Measurements from ENCODE around the gene CHAF1A.

The CHAF1A gene

DNA sequence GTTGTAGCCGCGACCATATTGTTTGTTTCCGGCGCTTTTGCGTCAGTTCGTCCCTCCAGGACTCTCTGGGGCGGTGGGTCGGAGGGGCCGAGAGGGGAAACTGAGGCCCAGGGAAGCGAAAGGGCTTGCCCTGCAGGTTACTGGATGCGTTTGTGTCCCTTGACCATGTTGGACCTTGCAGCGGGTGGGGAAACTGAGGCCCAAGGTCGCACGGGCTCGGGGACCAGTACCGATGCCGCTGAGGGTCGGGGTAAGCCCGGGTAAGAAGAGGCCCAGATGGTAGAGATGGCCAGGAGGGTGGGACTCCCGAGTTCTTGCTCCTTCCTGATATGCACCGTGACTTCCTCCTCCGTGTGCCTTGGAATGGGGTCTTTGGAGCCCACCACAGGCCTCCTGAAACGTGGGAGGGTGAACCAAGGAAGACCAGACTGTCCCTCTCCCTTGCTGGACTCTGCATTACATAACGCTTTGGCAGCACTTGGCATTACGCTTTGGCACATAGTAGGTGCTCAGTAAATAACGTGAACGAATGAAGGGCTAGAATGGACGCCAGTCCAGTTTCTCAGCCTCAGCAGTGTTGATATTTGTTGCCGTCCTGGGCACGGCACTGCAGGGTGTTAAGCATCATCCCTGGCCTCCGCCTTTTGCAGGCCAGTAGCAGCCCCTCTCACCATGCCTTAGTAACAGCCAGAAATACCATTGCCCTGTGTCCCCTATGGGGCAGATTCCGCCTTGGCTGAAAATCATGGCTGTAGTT, 743 bp downstream of the CHAF1A start:
- no peak for DNase-seq (ENCODE audit: low read depth in 2 of 2, low spot score in 1 of 2)

DNA sequence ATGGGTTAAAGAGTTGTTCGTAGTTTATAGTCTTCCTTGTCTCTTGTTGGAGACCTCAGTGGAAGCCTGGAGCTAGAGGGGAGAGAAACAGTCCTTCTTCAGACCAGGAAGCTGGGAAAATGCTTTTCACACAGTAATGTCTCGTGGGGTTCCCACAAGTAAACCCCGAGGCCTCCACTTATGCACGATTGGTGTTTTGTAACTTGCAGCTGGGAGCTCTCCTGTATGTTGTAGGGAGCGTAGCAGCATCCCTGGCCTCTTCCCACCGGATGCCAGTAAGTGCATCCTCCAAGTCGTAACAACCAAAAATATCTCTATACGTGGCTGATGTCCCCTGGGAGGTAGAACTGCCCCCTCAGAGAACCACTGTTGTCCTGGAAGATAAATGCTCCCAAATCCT, 3.5 kb downstream of the CHAF1A start:
- no peak for DNase-seq (ENCODE audit: low read depth in 2 of 2, low spot score in 1 of 2)

DNA sequence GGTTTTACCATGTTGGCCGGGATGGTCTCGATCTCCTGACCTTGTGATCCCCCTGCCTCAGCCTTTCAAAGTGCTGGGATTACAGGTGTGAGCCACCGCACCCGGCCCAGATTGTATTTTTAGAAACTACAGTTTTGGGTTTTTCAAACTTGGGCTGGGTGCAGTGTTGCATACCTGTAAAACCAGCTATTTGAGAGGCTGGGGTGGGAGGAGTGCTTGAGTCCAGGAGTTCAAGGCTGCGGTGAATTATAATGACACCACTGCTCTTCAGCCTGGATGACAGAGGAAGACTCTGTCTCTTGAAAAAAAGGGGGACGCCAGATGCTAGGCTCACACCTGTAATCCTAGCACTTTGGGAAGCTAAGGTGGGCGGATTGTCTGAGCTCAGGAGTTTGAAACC, 4.2 kb downstream of the CHAF1A start:
- DNase-seq (ENCODE audit: low read depth in 2 of 2, low spot score in 1 of 2), result no peak

DNA sequence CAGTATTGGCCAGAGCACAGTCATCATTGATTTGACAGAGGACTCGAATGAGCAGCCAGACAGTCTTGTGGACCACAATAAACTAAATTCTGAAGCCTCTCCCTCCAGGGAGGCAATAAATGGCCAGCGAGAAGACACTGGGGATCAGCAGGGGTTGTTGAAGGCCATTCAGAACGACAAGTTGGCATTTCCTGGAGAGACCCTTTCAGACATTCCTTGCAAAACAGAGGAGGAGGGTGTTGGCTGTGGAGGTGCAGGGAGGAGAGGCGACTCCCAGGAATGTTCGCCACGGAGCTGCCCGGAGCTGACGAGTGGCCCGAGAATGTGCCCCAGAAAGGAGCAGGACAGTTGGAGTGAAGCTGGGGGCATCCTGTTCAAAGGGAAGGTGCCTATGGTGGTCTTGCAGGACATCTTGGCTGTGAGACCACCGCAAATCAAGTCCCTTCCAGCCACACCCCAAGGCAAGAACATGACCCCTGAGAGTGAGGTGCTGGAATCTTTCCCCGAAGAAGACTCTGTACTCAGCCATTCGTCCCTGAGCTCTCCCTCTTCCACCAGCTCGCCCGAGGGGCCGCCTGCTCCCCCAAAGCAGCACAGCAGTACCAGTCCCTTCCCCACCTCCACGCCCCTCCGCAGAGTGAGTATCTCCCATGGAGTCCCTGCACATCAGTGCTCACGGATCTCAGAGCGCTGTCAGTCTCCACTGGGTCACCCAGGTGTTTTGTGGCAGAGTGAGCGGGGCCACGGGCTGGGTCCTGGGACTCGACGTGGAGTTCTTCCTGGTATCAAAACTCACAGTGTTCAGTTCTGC, 6.9 kb downstream of the CHAF1A start:
- no peak for DNase-seq (ENCODE audit: low read depth in 2 of 2, low spot score in 1 of 2)

DNA sequence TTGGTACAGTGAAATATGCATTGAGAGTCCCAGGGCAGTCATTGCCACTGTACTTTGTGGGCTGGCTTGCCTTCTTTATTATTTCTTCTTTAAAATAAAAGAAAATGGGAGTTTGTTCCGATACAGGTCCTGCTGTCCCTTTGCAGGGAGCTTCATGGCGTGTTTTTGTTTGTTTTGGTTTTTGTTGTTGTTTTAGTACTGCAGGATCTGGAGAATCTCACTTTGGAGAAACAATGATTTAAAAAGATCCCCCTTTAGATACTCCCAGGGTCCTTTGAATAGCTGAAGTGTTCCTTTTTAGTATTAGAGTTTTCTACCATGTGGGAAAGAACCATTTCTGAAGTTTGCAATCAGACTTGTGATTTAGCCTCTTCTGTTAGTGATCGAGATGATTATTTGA, 11.1 kb downstream of the CHAF1A start:
- DNase-seq (ENCODE audit: low read depth in 2 of 2, low spot score in 1 of 2), result no peak

DNA sequence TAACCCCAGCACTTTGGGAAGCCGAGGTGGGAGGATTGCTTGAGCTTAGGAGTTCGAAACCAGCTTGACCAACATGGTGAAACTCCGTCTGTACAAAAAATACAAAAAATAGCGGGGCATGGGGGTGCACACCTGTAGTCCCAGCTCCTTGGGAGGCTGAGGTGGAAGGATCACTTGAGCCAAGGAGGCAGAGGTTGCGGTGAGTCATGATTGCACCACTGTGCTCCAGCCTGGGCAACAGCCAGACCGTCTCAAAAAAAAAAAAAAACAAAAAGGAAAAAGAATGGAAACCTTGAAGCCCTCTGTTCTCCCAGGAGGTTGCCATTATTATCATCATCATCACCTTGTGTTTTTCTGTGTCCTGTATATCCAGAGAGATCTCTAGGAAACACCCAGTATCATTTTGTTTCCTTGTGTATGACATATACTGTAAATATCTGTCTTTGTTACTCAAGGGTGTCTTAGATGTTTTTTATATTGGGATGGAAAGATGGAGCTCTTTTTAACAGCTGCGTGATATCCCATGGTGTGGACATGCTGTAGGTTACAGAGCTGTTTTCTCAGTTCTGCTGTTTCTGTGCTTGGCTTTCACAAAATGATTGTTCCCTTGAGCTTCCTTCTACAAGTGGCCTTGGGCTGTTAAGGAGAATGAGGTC, 11.8 kb downstream of the CHAF1A start:
- DNase-seq (ENCODE audit: low read depth in 2 of 2, low spot score in 1 of 2), result no peak

DNA sequence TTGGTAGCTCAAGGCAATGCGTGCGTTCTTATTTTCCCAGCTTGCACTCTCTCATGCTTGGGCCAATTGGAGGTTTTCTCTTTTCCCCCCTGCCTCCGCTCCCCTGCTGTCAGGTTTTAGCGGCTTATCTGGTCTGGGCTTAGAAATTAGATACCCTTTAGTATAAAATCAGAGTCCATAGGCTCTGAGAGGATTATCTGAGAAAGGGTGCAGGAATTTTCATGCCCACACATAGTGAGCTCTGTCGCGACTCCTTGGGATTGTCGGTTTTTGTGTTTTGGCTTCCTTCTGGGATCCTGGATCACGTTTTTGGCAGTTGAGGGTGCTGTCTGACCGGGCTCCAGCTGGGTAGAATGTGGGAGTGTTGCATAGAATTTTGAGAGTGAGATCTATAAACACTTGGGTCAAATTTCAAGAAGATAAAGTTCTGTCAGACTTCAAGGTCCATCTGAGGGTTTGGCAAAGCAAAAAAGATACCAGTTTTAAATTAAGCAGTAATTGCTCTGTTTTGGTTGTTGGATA, 12.4 kb downstream of the CHAF1A start:
- DNase-seq (ENCODE audit: low read depth in 2 of 2, low spot score in 1 of 2), result no peak

DNA sequence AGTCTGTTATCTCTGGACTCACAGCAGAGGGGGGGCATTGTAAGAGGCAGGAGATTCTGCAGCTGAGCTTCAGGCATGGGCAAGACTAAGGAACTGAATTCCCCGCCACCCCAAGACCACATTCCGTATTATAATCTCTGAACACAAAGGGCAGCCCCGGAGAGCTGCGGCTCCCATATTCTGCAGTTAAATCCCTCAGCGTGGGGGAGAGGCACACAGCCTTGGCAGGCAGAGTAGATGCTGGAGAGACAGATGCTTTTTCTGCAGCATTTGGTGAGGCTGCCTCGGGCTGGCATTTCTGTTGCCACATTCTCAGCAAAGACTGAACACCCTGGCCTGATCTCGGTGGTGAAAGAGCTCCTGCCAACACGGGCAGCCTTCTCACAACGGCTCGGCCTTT, 12.9 kb downstream of the CHAF1A start:
- DNase-seq (ENCODE audit: low read depth in 2 of 2, low spot score in 1 of 2), result no peak

DNA sequence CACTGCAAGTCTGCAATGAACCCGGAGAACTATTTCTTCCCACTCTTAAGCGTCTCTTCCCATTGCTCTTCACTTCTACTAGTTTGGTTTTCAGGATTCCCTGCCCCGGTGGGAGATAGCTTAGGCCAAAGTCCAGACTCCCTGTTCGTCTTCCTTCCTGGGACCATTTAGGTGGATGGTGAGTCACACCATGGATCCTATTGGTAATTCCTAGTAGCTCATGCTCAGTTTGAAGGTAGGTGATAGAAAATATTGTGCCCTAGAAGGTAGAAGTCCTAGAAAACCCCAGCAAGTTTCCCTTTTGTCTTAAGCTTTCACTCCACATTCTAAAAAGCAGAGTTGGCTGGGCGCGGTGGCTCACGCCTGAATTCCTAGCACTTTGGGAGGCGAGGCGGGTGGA, 13.8 kb downstream of the CHAF1A start:
- DNase-seq (ENCODE audit: low read depth in 2 of 2, low spot score in 1 of 2), result no peak

DNA sequence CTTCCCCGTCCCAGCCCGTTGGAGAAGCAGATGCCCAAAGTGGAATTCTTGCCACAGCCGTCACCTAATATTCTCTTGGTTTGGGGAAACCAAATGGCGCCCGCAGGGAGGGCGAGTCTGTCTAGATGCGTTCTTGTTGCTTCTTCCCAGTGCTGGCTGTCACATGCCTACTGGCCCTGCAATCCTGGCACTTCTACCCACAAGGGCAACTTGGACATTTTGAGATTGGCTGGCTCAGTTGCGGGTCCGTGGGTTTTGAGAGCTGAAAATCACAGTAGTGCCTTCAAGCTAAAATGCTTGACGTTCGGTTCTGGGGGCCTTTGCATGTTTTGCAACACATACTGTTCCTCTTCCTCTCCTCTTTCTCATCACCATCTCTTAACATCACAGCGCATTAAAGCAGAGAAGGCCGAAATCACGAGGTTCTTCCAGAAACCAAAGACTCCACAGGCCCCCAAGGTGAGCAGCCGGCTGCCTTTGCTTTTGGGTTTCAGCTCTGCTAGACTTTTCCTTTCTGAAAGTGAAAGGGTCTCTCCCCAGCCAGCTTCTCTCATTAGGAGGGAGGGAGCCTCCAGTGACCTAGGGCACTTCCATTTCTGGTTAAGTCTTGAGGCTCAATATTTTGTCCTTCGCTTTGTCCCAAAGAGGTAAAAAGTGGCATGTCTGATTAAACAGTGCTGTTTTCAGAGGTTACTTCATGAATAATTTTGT, 21.1 kb downstream of the CHAF1A start:
- no peak for DNase-seq (ENCODE audit: low read depth in 2 of 2, low spot score in 1 of 2)

DNA sequence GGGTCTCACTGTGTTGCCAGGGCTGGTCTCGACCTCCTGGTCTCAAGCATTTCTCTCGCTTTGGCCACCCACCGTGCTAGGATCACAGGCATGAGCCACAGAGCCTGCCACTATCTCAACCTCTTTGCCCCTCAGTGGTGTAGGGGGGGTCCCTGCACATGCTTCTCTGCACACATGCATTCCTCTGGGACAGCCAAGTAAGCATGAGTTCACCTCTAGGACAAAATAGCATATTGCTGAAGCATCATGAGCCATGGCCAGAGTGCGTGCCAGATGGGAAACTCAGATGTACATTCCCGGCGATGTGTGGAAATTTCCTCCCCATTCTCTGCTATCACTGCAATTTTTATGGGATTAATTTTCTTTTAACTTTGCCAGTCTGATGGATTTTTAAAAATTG, 23.1 kb downstream of the CHAF1A start:
- DNase-seq (ENCODE audit: low read depth in 2 of 2, low spot score in 1 of 2), result no peak

DNA sequence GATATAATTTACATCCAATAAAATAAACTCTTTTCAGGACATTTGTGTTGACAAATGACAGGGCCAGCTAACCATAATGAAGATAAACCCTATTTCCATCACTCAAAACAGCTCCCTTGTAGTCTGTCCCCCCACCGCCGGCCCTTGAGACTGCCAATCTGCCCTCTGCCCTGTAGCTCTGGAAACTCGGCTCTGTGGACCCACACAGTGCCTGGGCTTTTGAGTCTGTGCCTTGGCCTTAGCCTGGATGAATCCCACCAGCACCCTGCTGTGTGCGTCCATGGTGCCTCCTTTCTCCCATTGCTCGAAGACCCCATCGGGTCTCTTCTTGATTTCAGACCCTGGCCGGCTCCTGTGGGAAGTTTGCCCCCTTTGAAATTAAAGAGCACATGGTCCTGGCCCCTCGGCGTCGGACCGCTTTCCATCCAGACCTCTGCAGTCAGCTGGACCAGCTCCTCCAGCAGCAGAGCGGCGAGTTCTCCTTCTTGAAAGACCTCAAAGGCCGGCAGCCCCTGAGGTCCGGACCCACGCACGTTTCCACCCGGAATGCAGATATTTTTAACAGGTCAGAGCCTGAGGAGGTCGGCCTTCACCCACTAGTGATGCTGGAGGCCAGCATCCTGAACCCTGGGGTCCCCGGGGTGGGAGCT, 26.0 kb downstream of the CHAF1A start:
- DNase-seq (ENCODE audit: low read depth in 2 of 2, low spot score in 1 of 2), result no peak

DNA sequence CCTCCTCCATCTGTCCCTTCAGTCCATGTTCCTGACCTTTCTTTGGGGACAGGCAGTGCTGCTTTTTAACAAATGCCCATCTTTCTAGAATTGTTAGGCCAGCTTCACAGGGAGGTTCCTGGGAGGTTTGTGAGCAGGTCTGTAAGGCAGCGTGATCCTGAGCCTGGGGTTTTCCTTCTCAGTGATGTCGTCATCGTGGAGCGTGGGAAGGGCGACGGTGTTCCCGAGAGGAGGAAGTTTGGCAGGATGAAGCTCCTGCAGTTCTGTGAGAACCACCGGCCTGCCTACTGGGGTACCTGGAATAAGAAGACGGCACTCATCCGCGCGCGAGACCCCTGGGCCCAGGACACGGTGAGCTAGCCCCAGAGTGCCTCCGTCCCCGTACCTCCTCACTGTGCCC, 26.8 kb downstream of the CHAF1A start:
- DNase-seq (ENCODE audit: low read depth in 2 of 2, low spot score in 1 of 2), result no peak

DNA sequence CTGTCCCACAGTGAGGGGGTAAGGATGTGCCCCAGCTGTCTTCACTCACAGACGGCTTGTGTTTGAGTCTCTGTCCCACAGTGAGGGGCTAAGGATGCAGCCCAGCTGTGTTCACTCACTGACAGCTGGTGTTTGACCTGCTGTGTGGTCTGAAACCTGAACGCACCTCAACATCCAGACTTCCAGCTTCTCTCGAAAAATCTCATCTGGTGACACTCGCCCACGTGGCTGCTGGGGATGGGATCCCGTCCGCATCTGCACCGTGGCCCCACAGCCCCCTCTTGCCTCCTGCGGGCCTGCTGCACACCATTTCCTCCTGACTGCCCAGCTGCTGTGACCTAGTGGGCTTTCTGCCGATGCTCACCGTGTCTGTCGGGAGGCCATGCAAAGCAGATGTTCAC, 27.3 kb downstream of the CHAF1A start:
- DNase-seq (ENCODE audit: low read depth in 2 of 2, low spot score in 1 of 2), result no peak

DNA sequence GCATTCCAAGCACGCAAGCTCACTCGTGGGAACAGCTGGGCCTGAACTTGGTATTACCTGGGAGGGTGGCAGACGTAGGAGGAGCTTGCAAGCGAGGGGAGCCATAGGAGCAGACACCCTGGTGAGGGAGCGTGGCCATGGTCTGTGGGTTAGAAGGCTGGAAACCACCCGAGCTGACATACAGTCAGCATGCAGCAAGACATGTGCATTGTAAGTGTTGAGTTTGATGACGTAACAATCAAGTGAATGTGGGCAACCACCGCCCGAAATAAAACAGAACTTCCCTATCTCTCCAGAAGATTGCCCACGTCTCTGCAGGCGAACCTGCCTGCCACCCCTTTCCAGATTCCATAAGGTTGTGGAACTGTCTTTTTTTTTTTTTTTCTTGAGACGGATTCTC, 28.3 kb downstream of the CHAF1A start:
- DNase-seq (ENCODE audit: low read depth in 2 of 2, low spot score in 1 of 2), result no peak

DNA sequence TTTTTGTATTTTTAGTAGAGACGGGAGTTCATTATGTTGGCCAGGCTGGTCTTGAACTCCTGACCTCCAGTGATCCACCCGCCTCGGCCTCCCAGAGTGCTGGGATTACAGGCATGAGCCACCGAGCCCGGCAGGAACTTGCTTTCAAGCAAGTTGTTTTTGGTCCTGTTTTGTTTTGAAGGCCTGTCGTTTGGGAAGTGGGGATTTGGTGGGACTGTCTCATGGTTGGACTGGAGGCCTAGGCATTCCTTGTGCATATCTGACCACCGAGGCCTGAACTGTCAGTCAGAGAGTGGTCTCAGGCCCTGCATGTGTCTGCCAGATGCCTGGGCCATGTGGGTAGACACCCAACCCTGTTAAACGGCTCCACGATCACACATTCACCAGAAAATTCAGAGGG, 28.9 kb downstream of the CHAF1A start:
- DNase-seq (ENCODE audit: low read depth in 2 of 2, low spot score in 1 of 2), result no peak

DNA sequence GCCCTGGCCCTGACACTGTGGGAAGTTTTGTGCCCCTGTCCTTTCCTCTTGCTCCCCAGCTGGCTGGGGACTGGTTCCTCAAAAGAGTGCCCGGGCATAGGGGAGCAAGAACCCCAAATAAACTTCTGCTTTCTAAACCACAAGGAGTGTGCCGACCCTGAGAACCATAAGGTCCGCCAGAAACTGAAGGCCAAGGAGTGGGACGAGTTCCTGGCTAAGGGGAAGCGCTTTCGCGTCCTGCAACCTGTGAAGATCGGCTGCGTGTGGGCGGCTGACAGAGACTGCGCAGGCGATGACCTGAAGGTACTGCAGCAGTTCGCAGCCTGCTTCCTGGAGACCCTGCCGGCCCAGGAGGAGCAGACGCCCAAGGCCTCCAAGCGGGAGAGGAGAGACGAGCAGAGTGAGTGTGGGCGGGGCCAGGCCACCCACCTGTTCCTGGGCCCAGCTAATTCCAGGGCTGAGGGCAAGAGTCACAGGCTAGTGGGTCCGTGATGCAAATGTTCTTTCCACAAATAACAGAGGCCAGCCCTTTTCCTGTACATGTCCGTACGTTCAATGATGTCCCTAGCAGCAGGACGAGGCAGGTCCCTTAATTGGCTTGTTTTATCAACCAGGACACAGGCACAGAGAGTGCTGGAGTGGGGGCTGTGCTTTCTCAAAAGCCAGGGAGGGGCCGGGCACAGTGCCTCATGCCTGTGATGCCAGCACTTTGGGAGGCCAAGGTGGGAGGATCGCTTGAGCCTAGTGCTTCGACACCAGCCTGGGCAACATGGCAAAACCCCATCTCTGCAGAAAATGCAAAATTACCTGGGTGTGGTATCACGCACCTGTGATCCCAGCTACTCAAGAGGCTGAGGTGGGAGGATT, 29.6 kb downstream of the CHAF1A start:
- DNase-seq (ENCODE audit: low read depth in 2 of 2, low spot score in 1 of 2), result no peak

DNA sequence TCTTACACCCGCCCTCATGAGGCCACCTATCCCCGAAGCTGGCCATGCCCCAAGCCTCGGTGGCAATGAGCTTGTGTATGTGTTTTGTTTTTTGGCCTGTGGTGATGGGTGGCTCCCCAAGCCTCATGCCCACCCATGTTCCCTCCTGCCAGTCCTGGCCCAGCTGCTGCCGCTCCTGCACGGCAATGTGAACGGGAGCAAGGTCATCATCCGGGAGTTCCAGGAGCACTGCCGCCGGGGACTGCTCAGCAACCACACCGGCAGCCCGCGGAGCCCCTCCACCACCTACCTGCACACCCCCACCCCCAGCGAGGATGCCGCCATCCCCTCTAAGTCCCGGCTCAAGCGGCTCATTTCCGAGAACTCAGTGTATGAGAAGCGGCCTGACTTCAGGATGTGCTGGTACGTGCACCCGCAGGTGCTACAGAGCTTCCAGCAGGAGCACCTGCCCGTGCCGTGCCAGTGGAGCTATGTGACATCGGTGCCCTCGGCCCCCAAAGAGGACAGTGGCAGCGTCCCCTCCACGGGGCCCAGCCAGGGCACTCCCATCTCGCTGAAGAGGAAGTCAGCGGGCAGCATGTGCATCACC, 30.6 kb downstream of the CHAF1A start:
- DNase-seq (ENCODE audit: low read depth in 2 of 2, low spot score in 1 of 2), result no peak

DNA sequence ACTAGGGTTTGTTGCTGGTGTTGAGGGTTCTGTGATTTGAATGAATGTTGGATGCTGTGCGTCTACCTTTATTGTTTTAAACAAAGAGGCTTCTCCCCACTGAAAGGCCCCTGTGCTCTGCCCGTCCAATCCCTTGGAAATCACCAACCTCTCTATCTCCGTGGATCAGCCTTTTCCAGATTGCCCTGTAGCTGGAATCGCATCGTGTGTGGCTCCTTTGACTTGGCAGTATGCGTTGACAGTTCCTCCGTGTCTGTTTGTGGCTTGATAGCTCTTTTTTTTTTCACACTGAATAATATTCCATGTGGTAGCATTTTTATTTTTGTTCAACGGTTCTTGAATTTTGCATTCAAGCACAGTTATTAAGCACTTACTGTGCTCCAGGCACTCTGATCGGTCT, 32.0 kb downstream of the CHAF1A start:
- DNase-seq (ENCODE audit: low read depth in 2 of 2, low spot score in 1 of 2), result no peak

DNA sequence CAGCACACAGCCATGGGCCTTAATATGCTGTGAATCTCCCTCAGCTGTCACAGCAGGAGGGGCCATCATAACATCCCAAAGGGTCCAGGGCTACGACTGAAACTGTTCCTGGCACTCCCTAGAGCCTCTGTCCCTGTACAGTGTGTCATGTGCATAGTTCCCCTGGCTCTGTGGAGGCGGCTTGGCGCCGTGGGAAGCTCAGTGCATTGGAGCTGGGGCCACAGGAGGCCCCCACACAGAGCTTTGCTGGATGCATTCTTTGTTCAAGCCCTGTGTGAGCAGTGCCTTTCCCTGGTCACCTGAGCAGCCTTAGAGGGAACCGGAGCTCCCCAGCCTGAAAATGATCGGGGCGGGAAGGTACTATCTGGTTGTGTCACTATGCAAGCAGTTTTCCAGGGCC, 33.8 kb downstream of the CHAF1A start:
- no peak for DNase-seq (ENCODE audit: low read depth in 2 of 2, low spot score in 1 of 2)
